Muscle of leg (tissue), 11 donors: ENCODE results near the gene REX1BD. TPM values are rescaled to one million over a fixed set of nuclear protein-coding genes. Genes with fewer than 3 reads are reported as not detected.

ENCODE experiments used
- DNase-seq: peaks from one replicate; pipeline ENCODE4 v3.0.0; 2013
- H3K27ac ChIP-seq: one replicate; pipeline ENCODE4 v1.5.1; 2013; ENCODE audit warnings: mild to moderate bottlenecking, low read length, control low read depth
- H3K27me3 ChIP-seq: one replicate; pipeline ENCODE4 v1.6.1; 2013; ENCODE audit warnings: low read length; ENCODE audit not compliant: control insufficient read depth, insufficient read depth
- H3K36me3 ChIP-seq: one replicate; pipeline ENCODE4 v1.6.1; 2013; ENCODE audit warnings: low read length; ENCODE audit not compliant: control insufficient read depth, insufficient read depth
- H3K4me1 ChIP-seq: one replicate; pipeline ENCODE4 v1.6.1; 2013; ENCODE audit warnings: low read length; ENCODE audit not compliant: control insufficient read depth, insufficient read depth
- H3K4me3 ChIP-seq: one replicate; pipeline ENCODE4 v1.5.1; 2013; ENCODE audit warnings: low read length, control low read depth
- H3K9me3 ChIP-seq: replicated peaks from 2 replicates; pipeline ENCODE4 v1.6.1; 2013; ENCODE audit warnings: low read depth, low read length; ENCODE audit not compliant: control insufficient read depth
- WGBS: methylation state at CpG from one replicate; pipeline ENCODE4 v1.1.5; 2013; ENCODE audit warnings: missing lambda C conversion rate; ENCODE audit not compliant: insufficient coverage; 5-methylcytosine and 5-hydroxymethylcytosine counted together
- polyA plus RNA-seq, 8 donors: library from polyadenylated mRNA; unstranded; fragments of 120-200 nt; gene quantifications; one replicate each; pipeline versions ENCODE4 v1.2.1 to v1.2.3, GENCODE V29; 2013; ENCODE audit warnings: inconsistent platforms in 1 of 8, low replicate concordance in 1 of 8; ENCODE audit not compliant: insufficient read length in 8 of 8, insufficient read depth in 1 of 8
- total RNA-seq: library from RNA; stranded (reverse); fragments of 120-200 nt; gene quantifications from one replicate; pipeline ENCODE4 v1.2.4, GENCODE V29; 2013

The REX1BD gene
- total and polyA plus RNA-seq, 9 donors = 27.4 to 61.5 (median 38.4) TPM

DNA sequence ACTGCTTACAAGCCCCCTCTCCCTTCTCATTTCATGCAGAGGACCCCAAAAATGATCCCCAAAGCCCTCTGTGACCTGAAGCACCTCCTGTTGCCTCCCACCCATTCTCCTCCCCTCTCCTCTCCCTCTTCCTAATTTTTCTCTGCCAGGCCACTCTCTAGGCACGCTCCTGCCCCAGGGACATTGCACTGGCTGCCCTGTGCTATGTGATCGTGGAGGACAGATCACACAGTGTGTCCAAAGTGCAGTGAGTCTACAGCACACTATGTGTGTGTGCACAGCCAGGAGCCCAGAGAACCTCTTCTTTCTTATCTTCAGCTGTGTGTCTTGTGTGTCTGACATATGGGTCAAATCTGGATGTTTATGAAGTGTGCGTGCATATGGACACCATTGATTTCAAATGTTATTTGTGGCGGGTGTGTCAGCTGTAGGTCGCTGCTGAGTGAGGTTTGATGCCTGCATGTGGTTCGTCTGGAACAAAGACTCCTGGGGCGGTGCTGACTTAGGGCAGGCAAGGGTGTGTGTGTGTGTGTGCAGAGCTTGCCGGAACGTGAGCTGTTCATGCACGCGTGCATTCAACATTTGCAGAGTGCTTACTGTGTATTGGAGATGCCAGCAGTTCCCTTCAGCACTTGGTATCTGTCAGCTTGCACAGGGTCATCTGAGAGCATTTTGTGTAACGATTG lies 46.2 kb downstream of the REX1BD start:
- Histone ChIP-seq H3K4me3 (no peak overlapping the region), H3K9me3 (no peaks in the 10 kb centered on the region), H3K27ac (no peak overlapping the region), H3K4me1 (peaks cover 10% of the 10 kb centered on the region), H3K36me3 (no peaks in the 10 kb centered on the region), H3K27me3 (peaks cover 10% of the 10 kb centered on the region)
- WGBS = 59% methylated on average over 8 of the region's 12 CpGs
- no peak for DNase-seq

DNA sequence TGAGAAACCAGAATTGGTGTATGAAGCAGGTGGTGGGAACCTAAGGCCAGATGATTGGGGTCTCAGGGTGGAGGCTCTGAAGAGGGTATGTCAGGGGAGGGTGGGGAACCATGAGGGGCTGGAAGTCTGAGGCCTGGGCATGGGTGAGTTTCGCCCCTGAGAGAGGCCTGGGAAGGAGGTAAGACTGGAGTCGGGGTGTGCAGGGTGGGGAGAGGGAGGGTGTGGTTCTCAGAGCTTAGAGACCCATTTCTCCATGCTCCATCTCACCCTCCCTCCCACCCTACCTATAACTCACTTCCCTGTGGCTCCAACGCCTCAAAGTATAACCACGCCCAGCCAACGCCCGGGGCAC lies 47.2 kb downstream of the REX1BD start:
- Histone ChIP-seq H3K27ac (no peak overlapping the region), H3K4me1 (peaks cover 10% of the 10 kb centered on the region), H3K4me3 (no peak overlapping the region), H3K9me3 (no peaks in the 10 kb centered on the region), H3K36me3 (no peaks in the 10 kb centered on the region), H3K27me3 (peaks cover 10% of the 10 kb centered on the region)
- no peak for DNase-seq
- WGBS = 5% methylated on average over 3 of the region's 6 CpGs

DNA sequence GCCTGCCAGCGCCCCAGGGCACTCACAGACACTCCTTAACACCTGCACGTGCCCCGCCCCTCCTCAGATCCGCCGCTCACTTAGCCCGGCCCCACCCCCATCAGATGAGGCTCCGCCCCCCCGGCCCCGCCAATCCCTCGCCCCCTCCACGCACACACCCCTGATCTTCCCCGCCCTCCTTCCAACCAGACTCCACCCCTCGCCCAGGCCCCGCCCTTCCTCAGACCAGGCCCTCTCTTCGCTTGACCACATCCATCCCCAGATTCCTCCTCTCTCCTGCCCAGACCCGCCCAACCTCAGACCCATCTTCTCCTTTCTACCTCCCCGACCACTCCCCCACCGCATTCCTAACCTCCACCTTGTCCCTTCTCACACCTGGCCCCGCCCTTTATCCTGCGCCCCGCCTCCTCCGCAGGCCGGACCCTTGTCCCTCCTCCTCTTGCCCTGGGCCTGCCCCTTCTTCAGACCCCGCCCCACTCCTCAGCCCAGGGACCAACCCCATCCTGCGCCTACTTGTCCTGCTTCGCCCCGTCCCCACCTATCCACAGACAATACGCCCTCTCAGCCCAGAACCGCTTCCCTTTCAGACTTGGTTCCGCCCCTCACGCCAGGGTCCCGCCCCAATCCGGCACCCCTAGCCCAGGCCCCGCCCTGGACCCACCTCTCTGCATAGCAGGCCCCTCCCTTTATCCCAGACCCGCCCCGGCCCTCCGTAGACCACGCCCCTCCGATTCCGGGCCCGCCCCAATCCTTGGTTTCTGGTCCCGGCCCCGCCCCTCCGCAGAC lies 47.8 kb downstream of the REX1BD start:
- H3K36me3 ChIP-seq = no peaks in the 10 kb centered on the region
- H3K27me3 ChIP-seq = peaks cover 10% of the 10 kb centered on the region
- WGBS = 1% methylated on average over 36 of the region's 44 CpGs
- peak overlapping the region; percentile 65 for H3K27ac ChIP-seq
- peaks cover 10% of the 10 kb centered on the region for H3K4me1 ChIP-seq
- peak overlapping the region; percentile 68 for H3K4me3 ChIP-seq
- no peaks in the 10 kb centered on the region for H3K9me3 ChIP-seq
- peak; percentile 94 for DNase-seq

DNA sequence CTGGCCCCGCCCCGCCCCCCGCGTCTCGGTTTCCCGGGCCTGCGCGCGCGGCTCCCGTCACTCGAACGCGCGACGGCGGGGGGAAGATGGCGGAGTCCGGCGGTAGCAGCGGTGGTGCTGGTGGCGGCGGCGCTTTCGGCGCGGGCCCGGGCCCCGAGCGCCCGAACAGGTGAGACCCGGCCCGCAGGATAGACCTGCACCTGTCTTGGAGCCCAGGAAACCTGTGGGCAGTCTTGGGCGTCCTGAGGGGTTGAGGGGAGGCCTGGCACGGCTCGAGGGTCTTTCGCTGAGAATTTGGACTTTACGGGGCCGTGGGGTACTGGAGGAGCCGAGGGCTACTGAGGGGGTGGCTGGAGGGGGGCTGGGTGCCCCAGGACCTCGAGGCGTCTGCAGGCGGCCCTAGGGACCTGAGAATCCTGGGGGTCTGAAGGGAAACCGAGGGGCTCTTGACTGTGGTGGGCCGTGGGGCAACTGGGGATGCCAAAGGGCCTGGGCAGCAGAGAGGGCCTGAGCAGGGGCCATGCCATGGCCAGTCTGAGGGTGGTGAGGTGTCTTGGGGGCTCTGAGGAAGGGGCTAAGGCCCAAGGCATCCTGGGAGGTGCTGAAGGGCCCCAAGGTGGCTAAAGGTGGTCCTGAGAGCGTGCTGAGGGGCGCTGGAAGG lies 48.5 kb downstream of the REX1BD start, which contains the start of gene KLHL26:
KLHL26 (plus strand) TSS at position 60 of the 661 bp plus-strand sequence; CDS start at position 87, 27 bp downstream.
- peaks cover 10% of the 10 kb centered on the region for H3K27me3 ChIP-seq
- no peaks in the 10 kb centered on the region for H3K36me3 ChIP-seq
- H3K4me3 ChIP-seq = peak within 1 kb of the TSS; percentile 68
- no peaks in the 10 kb centered on the region for H3K9me3 ChIP-seq
- H3K4me1 ChIP-seq = peaks cover 10% of the 10 kb centered on the region
- no peak for DNase-seq
- peak within 1 kb of the TSS; percentile 69 for H3K27ac ChIP-seq
- 5% methylated on average over 47 of the region's 47 CpGs for WGBS

DNA sequence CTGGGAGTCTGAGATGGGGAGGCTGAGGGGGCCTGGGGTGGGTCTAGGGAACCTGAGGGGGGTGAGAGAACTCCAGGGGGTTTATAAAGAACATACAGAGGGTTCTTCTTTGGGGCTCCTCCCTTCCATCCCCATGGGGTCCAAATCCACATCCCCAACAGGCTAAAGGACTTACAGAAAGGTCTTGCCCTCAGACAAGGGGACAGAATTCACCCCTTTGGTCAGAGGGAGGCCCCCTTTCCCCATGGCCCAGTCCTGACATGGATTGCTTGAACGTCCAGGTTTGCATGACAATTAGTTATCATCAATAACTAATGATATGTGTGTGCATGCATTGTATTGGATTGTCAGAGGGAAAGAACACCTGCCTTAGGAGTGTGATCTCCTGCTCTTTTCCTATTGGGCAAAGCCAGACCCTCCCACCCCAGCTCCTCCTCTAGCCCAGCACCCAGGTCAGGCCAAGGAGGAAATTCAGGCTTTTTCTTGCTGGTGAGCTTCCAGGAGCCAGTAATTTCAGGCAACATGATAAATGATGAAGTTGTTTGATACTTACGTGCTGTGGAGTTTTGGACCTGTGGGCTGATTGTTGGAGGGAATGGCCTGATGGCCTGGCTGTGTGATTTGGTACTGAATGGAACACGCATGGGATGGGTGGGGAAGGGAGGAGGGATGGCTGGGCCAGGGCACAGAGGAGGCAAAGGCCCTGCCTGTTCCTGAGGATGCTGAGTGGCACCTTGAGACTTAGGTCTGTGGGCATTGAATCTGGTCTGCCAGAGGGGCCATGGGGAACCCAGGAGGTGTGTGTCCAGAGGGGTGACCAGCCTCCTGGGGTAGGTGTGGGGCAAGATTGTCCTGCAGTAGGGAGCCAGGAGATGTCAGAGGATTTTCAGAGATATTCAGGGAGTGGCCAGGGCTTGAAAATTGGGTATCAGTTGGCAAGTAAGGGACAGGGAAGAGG lies 49.4 kb downstream of the REX1BD start:
- WGBS = 63% methylated on average over 2 of the region's 3 CpGs
- Histone ChIP-seq H3K4me3 (peak overlapping the region; percentile 68), H3K36me3 (no peaks in the 10 kb centered on the region), H3K27me3 (peaks cover 10% of the 10 kb centered on the region), H3K27ac (no peak overlapping the region), H3K4me1 (peaks cover 10% of the 10 kb centered on the region), H3K9me3 (no peaks in the 10 kb centered on the region)
- no peak for DNase-seq

DNA sequence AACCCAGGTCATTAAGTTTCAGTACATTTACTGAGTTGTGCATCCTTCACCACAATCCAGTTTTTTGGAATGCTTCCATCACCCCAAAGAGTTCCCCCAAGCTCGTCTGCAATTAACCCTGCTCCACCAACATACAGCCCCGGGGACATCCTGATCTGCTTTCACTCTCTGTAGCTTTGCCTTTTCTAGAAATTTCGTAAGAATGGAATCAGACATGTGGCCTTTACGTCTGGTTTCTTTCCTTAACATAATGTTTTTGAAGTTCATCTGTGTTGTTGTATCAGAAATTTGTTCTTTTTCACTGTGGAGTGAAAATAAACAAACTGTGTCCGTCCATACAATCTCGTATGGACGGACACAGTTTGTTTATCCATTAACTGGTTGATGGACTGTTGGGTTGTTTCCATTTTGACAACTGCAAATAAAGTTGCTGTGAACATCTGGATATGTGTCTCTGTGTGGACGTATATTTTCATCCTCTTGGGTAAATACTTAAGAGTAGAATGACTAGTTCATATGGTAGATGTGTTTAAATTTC lies 51.2 kb downstream of the REX1BD start:
- 40% methylated on average over 1 of the region's 8 CpGs for WGBS

More for the DNA sequence above, 51.2 kb downstream of the REX1BD start:
- no peak for DNase-seq
- Histone ChIP-seq H3K4me1 (peaks cover 13% of the 10 kb centered on the region), H3K27me3 (peaks cover 6% of the 10 kb centered on the region), H3K36me3 (no peaks in the 10 kb centered on the region), H3K4me3 (no peak overlapping the region), H3K27ac (no peak overlapping the region), H3K9me3 (no peaks in the 10 kb centered on the region)

Other genes starting within 250 kb of the REX1BD start
- 10.8 TPM for gene PGPEP1, start 248.2 kb upstream of the REX1BD start, total RNA-seq
- gene PGPEP1, start 248.2 kb upstream of the REX1BD start, polyA plus RNA-seq = 10 to 100 TPM in 2 of 8 donors, 1 to 10 TPM in 6; 7.7 to 14.9 (median 9.3) TPM
- 0.62 TPM for gene GDF15, start 202.6 kb upstream of the REX1BD start, total RNA-seq
- 1 to 10 TPM in 2 of 8 donors, under 1 TPM in 6; 0.33 to 1.8 (median 0.80) TPM for gene GDF15, start 202.6 kb upstream of the REX1BD start, polyA plus RNA-seq
- 1.5 TPM for gene LRRC25, start 191.2 kb upstream of the REX1BD start, total RNA-seq
- 1 to 10 TPM; 1.2 to 2.4 (median 1.7) TPM for gene LRRC25, start 191.2 kb upstream of the REX1BD start, polyA plus RNA-seq
- 77.1 TPM for gene SSBP4, start 169.4 kb upstream of the REX1BD start, total RNA-seq
- gene SSBP4, start 169.4 kb upstream of the REX1BD start, polyA plus RNA-seq = 100 to 1,000 TPM; 104 to 156 (median 120) TPM
- 85.8 TPM for gene ISYNA1, start 150.7 kb upstream of the REX1BD start, total RNA-seq
- 100 to 1,000 TPM; 122 to 221 (median 180) TPM for gene ISYNA1, start 150.7 kb upstream of the REX1BD start, polyA plus RNA-seq
- 11.4 TPM for gene ELL, start 66.7 kb upstream of the REX1BD start, total RNA-seq
- gene ELL, start 66.7 kb upstream of the REX1BD start, polyA plus RNA-seq = 10 to 100 TPM; 14.1 to 20.3 (median 16.7) TPM
- 98.8 TPM for gene FKBP8, start 45.2 kb upstream of the REX1BD start, total RNA-seq
- gene FKBP8, start 45.2 kb upstream of the REX1BD start, polyA plus RNA-seq = 100 to 1,000 TPM; 124 to 150 (median 137) TPM
- 47.1 TPM for gene KXD1, start 30.9 kb upstream of the REX1BD start, total RNA-seq
- gene KXD1, start 30.9 kb upstream of the REX1BD start, polyA plus RNA-seq = 10 to 100 TPM; 60.1 to 82.3 (median 75.3) TPM
- gene UBA52, start 16.9 kb upstream of the REX1BD start, total RNA-seq = 1,370 TPM
- 1,000 to 10,000 TPM; 1,127 to 1,404 (median 1,245) TPM for gene UBA52, start 16.9 kb upstream of the REX1BD start, polyA plus RNA-seq
- gene CRLF1, start 18.0 kb downstream of the REX1BD start, total RNA-seq = 35.0 TPM
- gene CRLF1, start 18.0 kb downstream of the REX1BD start, polyA plus RNA-seq = 10 to 100 TPM; 11.0 to 52.6 (median 36.1) TPM
- 3.9 TPM for gene TMEM59L, start 24.1 kb downstream of the REX1BD start, total RNA-seq
- gene TMEM59L, start 24.1 kb downstream of the REX1BD start, polyA plus RNA-seq = 10 to 100 TPM in 7 of 8 donors, 1 to 10 TPM in 1; 4.4 to 23.6 (median 15.1) TPM
- 2.0 TPM for gene KLHL26, start 48.2 kb downstream of the REX1BD start, total RNA-seq
- 1 to 10 TPM; 3.2 to 5.8 (median 4.1) TPM for gene KLHL26, start 48.2 kb downstream of the REX1BD start, polyA plus RNA-seq
- 4.3 TPM for gene CRTC1, start 94.9 kb downstream of the REX1BD start, total RNA-seq
- 10 to 100 TPM; 11.5 to 18.7 (median 15.0) TPM for gene CRTC1, start 94.9 kb downstream of the REX1BD start, polyA plus RNA-seq
- gene COMP, start 202.5 kb downstream of the REX1BD start, total RNA-seq = 13.8 TPM
- gene COMP, start 202.5 kb downstream of the REX1BD start, polyA plus RNA-seq = 10 to 100 TPM in 3 of 8 donors, 1 to 10 TPM in 4, under 1 TPM in 1; 0.88 to 96.3 (median 8.3) TPM
- 31.5 TPM for gene UPF1, start 243.2 kb downstream of the REX1BD start, total RNA-seq
- 10 to 100 TPM; 29.8 to 44.3 (median 41.6) TPM for gene UPF1, start 243.2 kb downstream of the REX1BD start, polyA plus RNA-seq